NCI-H2171 treated with DMSO at 0.1 percent for 48 hours (cell line): ENCODE results near the gene HYAL1.

ENCODE experiments used
- DNase-seq: peaks from one replicate; lab custom pipeline; 2025; lab: John Stamatoyannopoulos, UW

The HYAL1 gene

DNA sequence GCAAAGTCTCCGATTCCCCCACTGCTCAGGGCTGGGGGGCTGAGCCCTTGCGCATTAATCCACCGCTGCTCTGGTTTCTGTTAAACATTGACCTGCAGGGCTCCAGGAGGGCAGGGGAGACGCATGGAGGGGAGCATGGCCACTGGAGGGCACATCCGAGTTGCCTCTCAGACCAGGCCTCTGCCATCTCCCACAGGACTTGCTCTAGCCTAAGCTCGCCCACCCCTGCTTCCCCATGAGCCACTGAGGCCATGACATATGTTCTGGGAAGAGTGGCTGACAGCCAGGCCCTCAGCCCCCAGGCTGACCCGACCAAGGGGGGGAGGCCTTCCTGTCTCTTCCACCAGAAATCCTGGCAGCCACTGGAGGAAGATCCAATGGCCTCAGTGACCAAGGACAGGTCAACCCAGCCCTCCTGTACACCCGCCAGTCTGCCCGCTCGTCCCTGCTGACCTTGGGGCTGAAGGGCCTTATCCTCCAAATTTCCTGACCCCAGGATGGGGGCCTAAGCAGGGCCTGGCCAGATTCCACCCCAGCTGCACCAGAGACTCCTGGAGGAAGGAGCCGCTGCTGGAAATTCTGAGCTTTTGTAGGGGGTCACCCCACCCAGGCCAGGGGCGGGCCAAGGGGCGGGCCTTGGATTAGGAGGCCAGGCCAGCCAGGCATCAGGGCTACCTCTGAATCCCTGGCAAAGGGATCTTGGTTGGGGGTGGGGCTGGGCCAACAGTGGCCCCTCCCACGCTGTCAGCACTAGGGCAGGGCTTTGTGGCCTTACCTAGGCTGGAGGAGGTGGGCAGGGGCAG, at the start of gene HYAL1:
Gene HYAL1 (minus strand): TSS at position 562 of the 803 bp plus-strand sequence. CDS start 618 bp downstream, outside the sequence.
- no peak for DNase-seq

DNA sequence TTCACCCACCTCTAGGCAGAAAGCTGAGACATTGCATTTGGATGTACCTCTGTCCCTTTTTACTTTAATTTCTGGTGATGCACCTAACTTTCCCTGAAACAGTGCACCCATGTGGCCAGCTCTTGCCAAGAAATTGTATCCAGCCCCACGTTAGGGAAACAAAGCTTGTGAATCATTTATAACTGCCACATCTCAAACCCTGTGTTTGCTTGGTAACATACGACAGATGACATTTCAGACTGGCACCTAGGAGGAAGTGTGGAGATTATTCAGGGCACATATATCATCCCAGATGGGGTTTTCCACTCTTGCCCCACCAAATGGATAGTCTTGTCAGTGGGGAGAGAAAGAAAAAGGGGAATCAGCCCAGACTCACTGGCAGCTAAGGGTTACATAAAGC, 49.4 kb upstream of the HYAL1 start:
- DNase-seq, result peak; percentile 6

DNA sequence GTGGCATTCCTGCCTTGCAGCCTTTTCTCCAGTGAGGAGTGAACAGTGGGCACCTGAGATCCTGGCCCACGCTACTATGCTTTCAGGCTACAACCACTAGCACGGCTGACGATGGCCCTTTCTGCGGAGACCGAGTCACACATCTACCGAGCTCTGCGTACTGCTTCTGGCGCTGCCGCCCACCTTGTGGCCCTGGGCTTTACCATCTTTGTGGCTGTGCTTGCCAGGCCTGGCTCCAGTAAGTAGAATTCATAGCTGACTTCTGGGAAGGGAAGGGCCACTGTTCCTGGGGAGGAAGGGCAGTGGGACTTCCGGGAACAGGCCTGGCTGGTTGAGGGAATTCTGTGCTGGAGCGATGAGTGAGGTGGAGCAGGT, 47.9 kb upstream of the HYAL1 start:
- no peak for DNase-seq

GRCh38 chr3:50350527-50351322, 47.4 kb upstream of the HYAL1 start, which contains the start of the genes CYB561D2 and NPRL2:
TSS of gene CYB561D2 (plus strand) at chr3:50350862. CDS start at chr3:50351434, 572 bp downstream.
TSS of gene NPRL2 (minus strand) at chr3:50350775. CDS start at chr3:50350652, 123 bp downstream.
- DNase-seq, result peak; percentile 84

DNA sequence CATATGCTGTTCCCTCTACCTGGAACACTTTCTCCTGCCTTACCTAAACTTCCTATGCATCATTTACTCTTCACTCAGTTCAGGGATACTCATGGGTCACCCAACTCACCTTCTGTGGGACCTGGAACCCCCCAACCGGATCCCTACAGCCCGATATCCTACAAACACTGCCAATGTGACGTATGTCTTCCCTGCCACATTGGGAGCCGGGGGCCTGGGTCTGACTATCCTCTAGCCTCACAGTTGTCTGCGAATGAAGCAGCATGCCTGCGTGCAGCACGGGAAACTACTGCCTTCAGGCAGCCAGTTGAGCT, 46.8 kb upstream of the HYAL1 start:
- no peak for DNase-seq

DNA sequence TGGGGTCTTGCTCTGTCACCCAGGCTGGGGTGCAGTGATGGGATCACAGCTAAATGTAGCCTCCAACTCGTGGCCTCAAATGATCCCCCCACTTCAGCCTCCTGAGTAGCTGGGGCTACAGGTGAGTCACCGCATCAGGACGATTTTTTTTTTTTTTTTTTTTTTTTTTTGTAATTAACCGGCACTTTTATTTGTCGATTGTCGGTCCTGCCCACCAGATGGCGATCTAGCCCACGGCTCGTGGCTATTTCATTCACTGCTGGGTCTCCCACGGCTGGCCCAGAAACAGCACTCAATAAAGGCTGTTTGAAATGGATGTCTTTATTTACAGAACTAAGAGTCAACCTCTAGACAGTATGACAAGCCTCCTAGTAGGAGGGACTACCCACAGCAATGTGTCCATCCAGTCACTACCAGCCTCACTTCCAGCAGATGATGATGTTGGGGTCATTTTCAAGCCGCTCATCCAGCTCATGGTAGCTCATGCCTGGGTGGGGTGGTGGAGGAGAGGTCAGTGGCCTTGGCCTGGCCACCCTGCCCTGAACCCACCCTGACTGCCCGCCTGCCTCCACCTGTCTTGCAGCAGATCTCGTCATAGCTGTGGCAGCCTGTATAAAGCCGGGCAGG, 43.9 kb upstream of the HYAL1 start:
- peak; percentile 57 for DNase-seq

DNA sequence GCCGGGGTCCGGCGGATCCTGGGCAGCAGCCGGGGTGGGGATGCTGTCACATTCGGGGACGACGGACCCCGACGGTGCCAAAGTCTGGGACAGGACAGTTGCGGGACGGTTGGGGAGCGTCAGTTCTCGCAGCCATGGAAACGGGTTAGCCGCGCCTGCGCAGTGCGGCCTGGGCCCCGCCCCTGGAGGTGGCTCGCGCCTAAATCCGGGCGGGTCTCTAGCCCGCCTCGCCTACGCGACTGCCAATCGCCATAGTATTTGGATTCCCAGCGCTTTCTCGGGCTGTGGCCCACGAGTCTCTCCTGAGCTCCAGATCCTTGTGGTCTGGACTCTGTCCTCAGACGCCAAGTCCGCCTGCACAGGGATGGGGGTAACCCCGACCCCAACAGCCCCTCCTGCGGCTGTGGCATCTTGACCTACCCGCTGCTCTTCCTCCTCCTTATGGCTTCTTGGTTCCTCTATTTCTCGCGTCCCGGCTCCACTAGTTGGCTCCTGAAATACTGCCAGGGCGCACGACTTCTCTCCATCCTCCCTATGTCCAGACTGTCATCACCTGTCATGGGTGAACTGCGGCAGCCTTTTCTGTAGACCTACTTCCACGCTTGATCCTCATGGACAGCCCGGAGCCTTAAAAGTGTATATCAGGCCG, 42.3 kb upstream of the HYAL1 start, which contains the start of gene ZMYND10:
Gene ZMYND10 (minus strand): TSS at position 147 of the 649 bp plus-strand sequence. CDS start 153 bp downstream, outside the sequence.
- DNase-seq, result no peak

GRCh38 chr3:50345008-50345407, 41.6 kb upstream of the HYAL1 start:
- no peak for DNase-seq

GRCh38 chr3:50342813-50343633, 39.6 kb upstream of the HYAL1 start:
- DNase-seq, result no peak

DNA sequence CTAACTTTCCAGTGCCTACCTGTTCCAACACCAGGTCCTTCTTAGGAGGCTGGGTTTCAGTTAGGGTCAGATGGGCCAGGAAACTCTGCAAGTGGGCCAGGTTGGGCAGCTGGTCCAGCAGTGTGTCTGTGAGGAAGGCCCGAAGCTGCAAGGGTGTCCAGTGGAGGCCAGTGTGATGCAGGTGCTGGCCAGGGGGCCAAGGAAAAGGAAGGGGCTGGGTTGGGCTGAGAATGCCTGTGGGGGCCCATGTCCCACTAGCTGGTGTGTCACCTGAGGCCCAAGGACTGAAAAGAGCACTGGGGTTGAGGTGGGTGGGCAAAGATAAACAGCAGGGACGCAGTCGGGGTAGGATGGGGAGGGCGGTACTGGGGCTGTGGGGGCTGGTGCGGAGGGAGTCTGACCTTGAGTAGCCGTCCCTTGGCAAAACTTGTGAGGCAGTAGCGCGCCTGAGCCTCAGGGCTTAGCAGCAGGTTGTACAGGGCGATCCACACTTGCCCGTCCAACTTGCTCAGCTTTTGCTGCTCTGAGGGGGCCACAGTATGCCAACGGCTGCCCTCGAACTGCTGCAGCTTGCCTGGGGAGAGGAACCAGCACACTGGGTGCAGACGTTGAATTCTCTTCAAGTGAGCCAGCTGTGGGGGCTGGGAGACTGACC, 38.7 kb upstream of the HYAL1 start:
- DNase-seq, result no peak

DNA sequence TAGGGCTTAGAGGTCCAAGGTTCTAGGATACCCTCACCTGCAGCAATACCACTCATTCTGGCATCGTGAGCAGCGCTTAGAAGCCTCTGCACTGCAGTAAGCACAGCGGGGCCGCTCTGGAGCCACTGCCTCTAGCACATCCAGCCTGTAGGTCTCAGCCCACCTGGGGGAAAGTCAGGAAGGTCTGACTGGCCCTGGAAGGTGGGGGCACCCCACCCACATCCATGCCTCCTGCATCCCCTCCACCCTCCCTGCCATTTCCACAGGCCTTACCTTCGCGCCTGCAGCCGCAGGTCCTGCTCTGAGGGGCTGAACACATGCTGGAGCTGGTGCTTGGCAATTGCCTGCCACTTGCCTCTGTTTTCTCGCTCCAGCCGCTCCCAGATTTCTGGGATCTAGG, 38.2 kb upstream of the HYAL1 start:
- DNase-seq, result no peak

DNA sequence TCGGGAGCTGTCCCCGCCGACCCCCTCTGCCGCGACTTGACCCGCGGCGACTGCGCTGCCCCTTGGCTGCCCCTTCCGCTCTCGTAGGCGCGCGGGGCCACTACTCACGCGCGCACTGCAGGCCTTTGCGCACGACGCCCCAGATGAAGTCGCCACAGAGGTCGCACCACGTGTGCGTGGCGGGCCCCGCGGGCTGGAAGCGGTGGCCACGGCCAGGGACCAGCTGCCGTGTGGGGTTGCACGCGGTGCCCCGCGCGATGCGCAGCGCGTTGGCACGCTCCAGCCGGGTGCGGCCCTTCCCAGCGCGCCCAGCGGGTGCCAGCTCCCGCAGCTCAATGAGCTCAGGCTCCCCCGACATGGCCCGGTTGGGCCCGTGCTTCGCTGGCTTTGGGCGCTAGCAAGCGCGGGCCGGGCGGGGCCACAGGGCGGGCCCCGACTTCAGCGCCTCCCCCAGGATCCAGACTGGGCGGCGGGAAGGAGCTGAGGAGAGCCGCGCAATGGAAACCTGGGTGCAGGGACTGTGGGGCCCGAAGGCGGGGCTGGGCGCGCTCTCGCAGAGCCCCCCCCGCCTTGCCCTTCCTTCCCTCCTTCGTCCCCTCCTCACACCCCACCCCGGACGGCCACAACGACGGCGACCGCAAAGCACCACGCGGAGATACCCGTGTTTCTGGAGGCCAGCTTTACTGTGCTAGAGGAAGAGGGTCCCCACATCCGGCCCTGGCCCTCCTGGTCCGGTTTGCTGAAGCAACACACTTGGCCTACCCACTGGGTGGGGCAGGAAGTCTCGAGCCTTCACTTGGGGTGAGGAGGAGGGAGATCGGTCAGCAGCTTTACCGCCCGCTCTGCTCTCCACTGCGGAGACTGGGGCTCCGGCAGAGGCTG, 37.3 kb upstream of the HYAL1 start, which contains the start of gene RASSF1:
Gene RASSF1 (minus strand): TSS at position 389 of the 882 bp plus-strand sequence. CDS start 31 bp downstream, at position 358.
- no peak for DNase-seq

GRCh38 chr3:50340147-50340447, 36.7 kb upstream of the HYAL1 start:
- no peak for DNase-seq

GRCh38 chr3:50339485-50340146, 36.2 kb upstream of the HYAL1 start:
- DNase-seq, result no peak

- DNase-seq, result no peak
Measured at GRCh38 chr3:50338965-50339364, 35.6 kb upstream of the HYAL1 start.

GRCh38 chr3:50337175-50337861, 33.9 kb upstream of the HYAL1 start:
- DNase-seq, result peak; percentile 92

DNA sequence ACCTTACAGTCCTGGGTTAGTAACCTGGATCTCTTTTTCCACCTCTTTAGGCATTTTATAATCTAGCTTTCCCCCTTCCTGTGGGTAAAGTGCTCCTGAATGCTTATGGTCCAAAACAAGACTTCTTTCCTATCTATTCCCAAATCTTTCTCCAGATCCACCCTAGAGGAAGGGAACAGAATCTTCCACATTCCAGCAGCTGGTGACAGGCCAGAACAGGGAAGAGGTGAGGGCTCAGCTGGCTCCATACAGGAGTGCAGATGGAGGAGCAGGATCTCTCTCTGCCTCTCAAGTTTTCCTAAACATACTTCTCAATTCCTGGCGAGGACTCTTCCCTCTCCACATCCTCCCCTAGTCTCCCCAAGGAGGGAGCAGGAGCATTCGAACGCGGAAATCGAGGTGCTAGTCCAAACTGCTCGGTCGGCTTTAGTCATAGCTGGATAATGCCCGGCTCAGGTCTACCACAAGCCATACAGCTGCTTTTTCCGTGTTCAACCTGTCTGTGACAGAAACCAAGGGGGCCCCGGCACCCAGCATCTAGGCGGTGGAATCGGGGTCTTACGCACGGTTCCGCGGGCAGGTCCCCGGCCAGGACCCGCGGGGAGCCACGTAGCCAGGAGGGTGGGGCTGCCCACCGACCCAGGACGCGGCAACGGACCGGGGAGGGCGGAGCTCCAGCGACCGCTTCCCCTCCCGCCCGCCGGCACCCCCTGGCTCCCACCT, 33.2 kb upstream of the HYAL1 start:
- DNase-seq, result peak; percentile 6
